ENCODE results near the gene PVALB.

- TF ChIP-seq CTCF (IDR thresholded peaks at IDR 0.05; ENCODE audit: insufficient read depth, low read length, poor library complexity, severe bottlenecking), result no peak
- no peak for TF ChIP-seq EZH2phosphoT487 (conservative IDR thresholded peaks at IDR 0.05; ENCODE audit: low read length)
These were observed 50.8 kb downstream of the PVALB start for GRCh38 chr22:36765943-36766450.
